IMR-90 (cell line): ENCODE results near the gene CYP4Z1. TPM values are rescaled to one million over a fixed set of nuclear protein-coding genes. Genes with fewer than 3 reads are reported as not detected.

Experiments
- ATAC-seq: fragments of 200-7000 bp; cut with Tn5 transposase; 2 replicates; pipeline ENCODE4 v1.9.1; 2020; ENCODE audit warnings: low read depth, mild to moderate bottlenecking, moderate library complexity
- BruUV-seq: library from RNA; stranded (reverse); fragments of 400-500 nt; replicated peaks from 2 replicates; lab custom pipeline; 2021; lab: Mats Ljungman, UMichigan
- CTCF ChIA-PET: fragments of 300-600 bp; formaldehyde crosslinking; extraction: SDS; loops from one replicate; lab custom pipeline; 2021; ENCODE audit warnings: antibody characterized with exemption; lab: Yijun Ruan, JAX
- POLR2A ChIA-PET: fragments of 300-600 bp; sonication (Branson Sonifier 250); formaldehyde crosslinking; loops from one replicate; lab custom pipeline; 2022; ENCODE audit warnings: antibody characterized with exemption; ENCODE audit not compliant: unreplicated experiment; lab: Charles Lee
- DNase-seq: peaks from one replicate; pipeline ENCODE4 v3.0.0; 2013
- H2AFZ ChIP-seq: replicated peaks from 2 replicates; pipeline ENCODE3; 2013; ENCODE audit warnings: low read length, mild to moderate bottlenecking; ENCODE audit not compliant: poor library complexity
- H2AK5ac ChIP-seq: 2 replicates; pipeline ENCODE4 v1.6.1; 2013; ENCODE audit warnings: low read depth, low read length, inconsistent platforms
- H2AK9ac ChIP-seq: replicated peaks from 2 replicates; pipeline ENCODE3; 2013; ENCODE audit warnings: mild to moderate bottlenecking, low read depth, low read length, moderate library complexity; ENCODE audit not compliant: poor library complexity
- H2BK120ac ChIP-seq: 2 replicates; pipeline ENCODE4 v1.6.1; 2013; ENCODE audit warnings: low read depth, low read length, inconsistent platforms
- H2BK15ac ChIP-seq: 3 replicates; pipeline ENCODE4 v1.6.1; 2013; ENCODE audit warnings: low read depth, low read length, inconsistent platforms
- H2BK20ac ChIP-seq: 2 replicates; pipeline ENCODE4 v1.6.1; 2013; ENCODE audit warnings: low read depth, mild to moderate bottlenecking, inconsistent platforms, low read length, moderate library complexity
- H2BK5ac ChIP-seq: 2 replicates; pipeline ENCODE4 v1.6.1; 2013; ENCODE audit warnings: mild to moderate bottlenecking, low read depth, low read length, inconsistent platforms; ENCODE audit not compliant: poor library complexity, severe bottlenecking
- H3K14ac ChIP-seq: replicated peaks from 2 replicates; pipeline ENCODE4 v1.6.1; 2013; ENCODE audit warnings: low read depth, low read length, inconsistent platforms
- H3K18ac ChIP-seq: 2 replicates; pipeline ENCODE4 v1.6.1; 2013; ENCODE audit warnings: low read depth, low read length, control low read depth
- H3K23ac ChIP-seq: 2 replicates; pipeline ENCODE4 v1.6.1; 2013; ENCODE audit warnings: low read depth, low read length, inconsistent platforms
- H3K27ac ChIP-seq: 2 replicates; pipeline ENCODE4 v1.5.1; 2013; ENCODE audit warnings: mild to moderate bottlenecking, control low read depth, low read length; ENCODE audit not compliant: insufficient read depth
- H3K27me3 ChIP-seq: 2 replicates; pipeline ENCODE4 v1.6.1; 2013; ENCODE audit warnings: low read length; ENCODE audit not compliant: control insufficient read depth, insufficient read depth
- H3K36me3 ChIP-seq: 2 replicates; pipeline ENCODE4 v1.6.1; 2013; ENCODE audit warnings: low read length, mixed read lengths; ENCODE audit not compliant: control insufficient read depth, insufficient read depth
- H3K4ac ChIP-seq: 2 replicates; pipeline ENCODE4 v1.6.1; 2013; ENCODE audit warnings: low read depth, low read length, inconsistent platforms
- H3K4me1 ChIP-seq: 2 replicates; pipeline ENCODE4 v1.6.1; 2013; ENCODE audit warnings: low read length, mixed read lengths; ENCODE audit not compliant: control insufficient read depth, insufficient read depth
- H3K4me2 ChIP-seq: 2 replicates; pipeline ENCODE4 v1.6.1; 2013; ENCODE audit warnings: low read depth, mild to moderate bottlenecking, control low read depth, low read length, moderate library complexity
- H3K4me3 ChIP-seq: 2 replicates; pipeline ENCODE4 v1.5.1; 2013; ENCODE audit warnings: low read depth, mild to moderate bottlenecking, control low read depth, low read length, moderate library complexity; ENCODE audit not compliant: insufficient read depth
- H3K56ac ChIP-seq: 2 replicates; pipeline ENCODE4 v1.6.1; 2013; ENCODE audit warnings: low read length, inconsistent platforms; ENCODE audit not compliant: insufficient read depth; ENCODE audit errors: extremely low read depth
- H3K79me1 ChIP-seq, 2 experiments: 2 replicates each; pipeline ENCODE4 v1.6.1; 2013; ENCODE audit warnings: low read length in 2 of 2, inconsistent platforms in 1 of 2, low read depth in 1 of 2
- H3K9ac ChIP-seq: 2 replicates; pipeline ENCODE4 v1.6.1; 2013; ENCODE audit warnings: low read depth, low read length, control low read depth
- H3K9me1 ChIP-seq: 2 replicates; pipeline ENCODE4 v1.6.1; 2013; ENCODE audit warnings: low read length, inconsistent platforms; ENCODE audit not compliant: insufficient read depth
- H3K9me3 ChIP-seq: 2 replicates; pipeline ENCODE4 v1.6.1; 2013; ENCODE audit warnings: low read length; ENCODE audit not compliant: control insufficient read depth, insufficient read depth
- H4K20me1 ChIP-seq: 2 replicates; pipeline ENCODE4 v1.6.1; 2013; ENCODE audit warnings: low read length, inconsistent platforms; ENCODE audit not compliant: insufficient read depth
- H4K5ac ChIP-seq: 2 replicates; pipeline ENCODE4 v1.6.1; 2013; ENCODE audit warnings: mild to moderate bottlenecking, low read depth, low read length, control low read depth
- H4K8ac ChIP-seq, 2 experiments: 2 replicates each; pipeline ENCODE4 v1.6.1; 2013; ENCODE audit warnings: low read depth in 2 of 2, low read length in 2 of 2, control low read depth in 1 of 2, inconsistent platforms in 1 of 2
- H4K91ac ChIP-seq: 2 replicates; pipeline ENCODE4 v1.6.1; 2013; ENCODE audit warnings: low read depth, low read length, inconsistent platforms; ENCODE audit not compliant: insufficient read depth
- BHLHE40 ChIP-seq: fragments of 150-350 bp; IDR thresholded peaks from 2 replicates; pipeline ENCODE4 v1.6.1; 2016; ENCODE audit warnings: mild to moderate bottlenecking, low read depth, low read length
- CEBPB ChIP-seq: IDR thresholded peaks from 2 replicates; pipeline ENCODE4 v1.6.1; 2012; ENCODE audit warnings: low read depth, low read length, improper control_type of control experiment
- CHD1 ChIP-seq: IDR thresholded peaks from 2 replicates; pipeline ENCODE4 v1.6.1; 2012; ENCODE audit warnings: low read depth, low read length, improper control_type of control experiment
- FOS ChIP-seq: fragments of 150-350 bp; IDR thresholded peaks from 2 replicates; pipeline ENCODE4 v1.6.1; 2016; ENCODE audit warnings: low read depth, low read length
- MAFK ChIP-seq: IDR thresholded peaks from 2 replicates; pipeline ENCODE4 v1.6.1; 2012; ENCODE audit warnings: low read depth, low read length, improper control_type of control experiment
- MAZ ChIP-seq: IDR thresholded peaks from 2 replicates; pipeline ENCODE4 v1.6.1; 2012; ENCODE audit warnings: low read depth, mild to moderate bottlenecking, low read length, improper control_type of control experiment, moderate library complexity, borderline replicate concordance
- MXI1 ChIP-seq: IDR thresholded peaks from 2 replicates; pipeline ENCODE4 v1.6.1; 2012; ENCODE audit warnings: low read depth, mild to moderate bottlenecking, low read length, moderate library complexity, borderline replicate concordance
- NFE2L2 ChIP-seq: fragments of 150-350 bp; IDR thresholded peaks from 2 replicates; pipeline ENCODE4 v1.6.1; 2016; ENCODE audit warnings: low read depth, mild to moderate bottlenecking, low read length
- POLR2A ChIP-seq: IDR thresholded peaks from 2 replicates; pipeline ENCODE4 v1.6.1; 2012; ENCODE audit warnings: mild to moderate bottlenecking, low read depth, low read length
- RAD21 ChIP-seq: IDR thresholded peaks from 2 replicates; pipeline ENCODE4 v1.6.1; 2012; ENCODE audit warnings: low read length, improper control_type of control experiment
- RCOR1 ChIP-seq: IDR thresholded peaks from 2 replicates; pipeline ENCODE4 v1.6.1; 2012; ENCODE audit warnings: mild to moderate bottlenecking, low read length, improper control_type of control experiment; ENCODE audit not compliant: insufficient replicate concordance
- RFX5 ChIP-seq: IDR thresholded peaks from 2 replicates; pipeline ENCODE4 v1.8.0; 2012; ENCODE audit warnings: low read depth, mild to moderate bottlenecking, low read length, moderate library complexity
- SMC3 ChIP-seq: fragments of 150-350 bp; IDR thresholded peaks from 2 replicates; pipeline ENCODE4 v1.6.1; 2016; ENCODE audit warnings: low read depth, mild to moderate bottlenecking, antibody characterized with exemption, low read length, moderate library complexity
- WGBS, 2 experiments: methylation state at CpG; one replicate each; pipeline versions ENCODE4 v1.1.5 to v1.1.7; 2013; ENCODE audit warnings: missing lambda C conversion rate in 2 of 2; ENCODE audit not compliant: insufficient read length in 1 of 2; ENCODE audit errors: extremely low coverage in 2 of 2; 5-methylcytosine and 5-hydroxymethylcytosine counted together
- dilution Hi-C: fragments of 300-500 bp; cut with HindIII; formaldehyde crosslinking; loops from one replicate; pipeline ENCODE4 v1.14.3; 2018; ENCODE audit warnings: low sequenced_read_pairs; ENCODE audit not compliant: unreplicated experiment
- in situ Hi-C: fragments of 300-500 bp; cut with MboI; formaldehyde crosslinking; loops from 3 replicates; pipeline ENCODE4 v1.14.3; 2019; ENCODE audit warnings: low sequenced_read_pairs, inconsistent platforms, mixed read lengths
- intact Hi-C: fragments of 100-400 bp; cut with micrococcal nuclease; formaldehyde crosslinking; loops from 2 replicates; pipeline ENCODE4 v1.10.0; 2022
- polyA plus RNA-seq, 3 experiments: library from polyadenylated mRNA; depleted of rRNA; stranded (reverse); fragments of >200 nt; gene quantifications; 2 replicates each; pipeline ENCODE4 v1.2.3, GENCODE V29; 2012; ENCODE audit warnings: low replicate concordance in 1 of 3
- total RNA-seq: library from RNA; depleted of rRNA; stranded (reverse); fragments of >200 nt; gene quantifications from 2 replicates; pipeline ENCODE4 v1.2.3, GENCODE V29; 2012
- TF ChIP-seq, protein P1 (sequence below): fragments of 150-350 bp; IDR thresholded peaks from 2 replicates; pipeline ENCODE4 v1.6.1; 2017; ENCODE audit warnings: mild to moderate bottlenecking, antibody characterized with exemption, low read length, low read depth
- TF ChIP-seq, protein P2 (sequence below): conservative IDR thresholded peaks from 2 replicates; pipeline ENCODE4 v1.5.1; 2012; ENCODE audit warnings: mild to moderate bottlenecking, low read depth, low read length, improper control_type of control experiment
- TF ChIP-seq, protein P3 (sequence below): fragments of 150-350 bp; IDR thresholded peaks from 2 replicates; pipeline ENCODE4 v1.6.1; 2016; ENCODE audit warnings: low read depth, mild to moderate bottlenecking, low read length, moderate library complexity, borderline replicate concordance

The CYP4Z1 gene
- total and polyA plus RNA-seq, 2 of the 4 experiments (the other 2 are of a cell fraction), result not detected

DNA sequence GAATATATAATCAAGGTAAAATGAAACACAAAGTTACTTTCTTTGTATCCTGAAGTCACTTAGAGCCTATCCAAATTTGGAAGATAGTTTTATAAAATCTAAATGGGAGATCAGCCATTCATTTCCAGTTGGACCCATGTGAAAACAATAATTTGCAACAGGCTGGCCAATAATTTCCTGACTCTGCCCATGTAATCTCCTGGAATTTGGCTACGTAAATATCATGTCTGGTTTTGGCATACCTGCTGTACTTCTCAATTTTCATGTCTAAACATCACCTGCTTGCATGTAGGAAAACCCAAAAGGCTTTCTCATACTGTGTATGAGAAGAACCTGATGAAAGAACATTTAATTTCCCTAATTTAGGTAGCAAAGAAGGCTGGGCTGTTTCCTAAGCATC, 7.7 kb upstream of the CYP4Z1 start:
- intact Hi-C loops (no loop called here), dilution Hi-C loops (no loop called here)

More for the DNA sequence above, 7.7 kb upstream of the CYP4Z1 start:
- Histone ChIP-seq H3K9me3 (no peaks in the 10 kb centered on the region), H2BK20ac (no peak overlapping the region), H4K5ac (no peak overlapping the region), H3K4me1 (no peaks in the 10 kb centered on the region), H3K4ac (no peak overlapping the region), H3K4me2 (no peak overlapping the region), H3K18ac (no peak overlapping the region), H3K9ac (no peak overlapping the region), H3K4me3 (no peak overlapping the region), H3K79me1 (no peaks in the 10 kb centered on the region), H2BK15ac (no peak overlapping the region), H4K91ac (no peak overlapping the region), H3K14ac (no peak overlapping the region), H4K8ac (no peak overlapping the region), H3K56ac (no peak overlapping the region), H2BK5ac (no peak overlapping the region), H3K9me1 (no peaks in the 10 kb centered on the region), H3K23ac (no peak overlapping the region), H4K20me1 (no peaks in the 10 kb centered on the region), H2AK9ac (no peak overlapping the region), H2BK120ac (no peak overlapping the region), H3K27ac (no peak overlapping the region), H3K27me3 (no peaks in the 10 kb centered on the region), H3K36me3 (no peaks in the 10 kb centered on the region), H2AK5ac (no peak overlapping the region), H2AFZ (no peak overlapping the region)
- BruUV-seq, result no TSS peak
- WGBS, 2 experiments, result no CpG with 5 or more reads among the region's 1 CpG
- CTCF ChIA-PET, result no interaction called here
- in situ Hi-C loops, result no loop called here
- POLR2A ChIA-PET, result no interaction called here
- no peak for ATAC-seq
- no peak for DNase-seq
- TF ChIP-seq, protein P1, sequence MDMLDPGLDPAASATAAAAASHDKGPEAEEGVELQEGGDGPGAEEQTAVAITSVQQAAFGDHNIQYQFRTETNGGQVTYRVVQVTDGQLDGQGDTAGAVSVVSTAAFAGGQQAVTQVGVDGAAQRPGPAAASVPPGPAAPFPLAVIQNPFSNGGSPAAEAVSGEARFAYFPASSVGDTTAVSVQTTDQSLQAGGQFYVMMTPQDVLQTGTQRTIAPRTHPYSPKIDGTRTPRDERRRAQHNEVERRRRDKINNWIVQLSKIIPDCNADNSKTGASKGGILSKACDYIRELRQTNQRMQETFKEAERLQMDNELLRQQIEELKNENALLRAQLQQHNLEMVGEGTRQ, result no peak
- TF ChIP-seq MAFK, result no peak
- TF ChIP-seq SMC3, result no peak
- TF ChIP-seq RCOR1, result no peak
- TF ChIP-seq BHLHE40, result no peak
- no peak for TF ChIP-seq CEBPB
- no peak for TF ChIP-seq CHD1
- TF ChIP-seq RAD21, result no peak
- TF ChIP-seq POLR2A, result no peak
- TF ChIP-seq FOS, result no peak
- no peak for TF ChIP-seq MAZ
- no peak for TF ChIP-seq MXI1
- TF ChIP-seq, protein P2, sequence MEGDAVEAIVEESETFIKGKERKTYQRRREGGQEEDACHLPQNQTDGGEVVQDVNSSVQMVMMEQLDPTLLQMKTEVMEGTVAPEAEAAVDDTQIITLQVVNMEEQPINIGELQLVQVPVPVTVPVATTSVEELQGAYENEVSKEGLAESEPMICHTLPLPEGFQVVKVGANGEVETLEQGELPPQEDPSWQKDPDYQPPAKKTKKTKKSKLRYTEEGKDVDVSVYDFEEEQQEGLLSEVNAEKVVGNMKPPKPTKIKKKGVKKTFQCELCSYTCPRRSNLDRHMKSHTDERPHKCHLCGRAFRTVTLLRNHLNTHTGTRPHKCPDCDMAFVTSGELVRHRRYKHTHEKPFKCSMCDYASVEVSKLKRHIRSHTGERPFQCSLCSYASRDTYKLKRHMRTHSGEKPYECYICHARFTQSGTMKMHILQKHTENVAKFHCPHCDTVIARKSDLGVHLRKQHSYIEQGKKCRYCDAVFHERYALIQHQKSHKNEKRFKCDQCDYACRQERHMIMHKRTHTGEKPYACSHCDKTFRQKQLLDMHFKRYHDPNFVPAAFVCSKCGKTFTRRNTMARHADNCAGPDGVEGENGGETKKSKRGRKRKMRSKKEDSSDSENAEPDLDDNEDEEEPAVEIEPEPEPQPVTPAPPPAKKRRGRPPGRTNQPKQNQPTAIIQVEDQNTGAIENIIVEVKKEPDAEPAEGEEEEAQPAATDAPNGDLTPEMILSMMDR, result no peak
- TF ChIP-seq NFE2L2, result no peak
- TF ChIP-seq, protein P3, sequence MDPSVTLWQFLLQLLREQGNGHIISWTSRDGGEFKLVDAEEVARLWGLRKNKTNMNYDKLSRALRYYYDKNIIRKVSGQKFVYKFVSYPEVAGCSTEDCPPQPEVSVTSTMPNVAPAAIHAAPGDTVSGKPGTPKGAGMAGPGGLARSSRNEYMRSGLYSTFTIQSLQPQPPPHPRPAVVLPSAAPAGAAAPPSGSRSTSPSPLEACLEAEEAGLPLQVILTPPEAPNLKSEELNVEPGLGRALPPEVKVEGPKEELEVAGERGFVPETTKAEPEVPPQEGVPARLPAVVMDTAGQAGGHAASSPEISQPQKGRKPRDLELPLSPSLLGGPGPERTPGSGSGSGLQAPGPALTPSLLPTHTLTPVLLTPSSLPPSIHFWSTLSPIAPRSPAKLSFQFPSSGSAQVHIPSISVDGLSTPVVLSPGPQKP, result no peak
- no peak for TF ChIP-seq RFX5
